Neural crest cell (in vitro differentiated cells): ENCODE measurements around the gene OR52E6. TPM values are rescaled to one million over a fixed set of nuclear protein-coding genes. Genes with fewer than 3 reads are reported as not detected.

Experiments
- DNase-seq: peaks from one replicate; pipeline ENCODE4 v3.0.0; 2021; ENCODE audit warnings: low read depth, mixed read lengths, low spot score
- H3K27ac Mint-ChIP-seq: one replicate; pipeline ENCODE4 v1.8.0; 2021; ENCODE audit warnings: mild to moderate bottlenecking, mixed read lengths; ENCODE audit not compliant: unreplicated experiment
- H3K27me3 Mint-ChIP-seq: 2 replicates; pipeline ENCODE4 v1.8.0; 2021; ENCODE audit warnings: low read depth, mild to moderate bottlenecking, mixed read lengths
- H3K36me3 Mint-ChIP-seq: 2 replicates; pipeline ENCODE4 v1.8.0; 2021; ENCODE audit warnings: low read depth, mild to moderate bottlenecking, mixed read lengths
- H3K4me1 Mint-ChIP-seq: 2 replicates; pipeline ENCODE4 v1.8.0; 2021; ENCODE audit warnings: mixed read lengths
- H3K4me3 Mint-ChIP-seq: one replicate; pipeline ENCODE4 v1.8.0; 2021; ENCODE audit warnings: mild to moderate bottlenecking, mixed read lengths
- H3K9me3 Mint-ChIP-seq: 2 replicates; pipeline ENCODE4 v1.8.0; 2021; ENCODE audit warnings: mixed read lengths
- CTCF ChIP-seq: fragments of 200-600 bp; sonication (generic); conservative IDR thresholded peaks from 2 replicates; pipeline ENCODE4 v1.5.0; 2021; ENCODE audit warnings: antibody characterized with exemption, mild to moderate bottlenecking
- total RNA-seq: library from RNA; stranded (reverse); gene quantifications from 2 replicates; pipeline ENCODE4 v1.2.1, GENCODE V29; 2021

The OR52E6 gene
- total RNA-seq, 1 donor from 2014 or later: not detected

DNA sequence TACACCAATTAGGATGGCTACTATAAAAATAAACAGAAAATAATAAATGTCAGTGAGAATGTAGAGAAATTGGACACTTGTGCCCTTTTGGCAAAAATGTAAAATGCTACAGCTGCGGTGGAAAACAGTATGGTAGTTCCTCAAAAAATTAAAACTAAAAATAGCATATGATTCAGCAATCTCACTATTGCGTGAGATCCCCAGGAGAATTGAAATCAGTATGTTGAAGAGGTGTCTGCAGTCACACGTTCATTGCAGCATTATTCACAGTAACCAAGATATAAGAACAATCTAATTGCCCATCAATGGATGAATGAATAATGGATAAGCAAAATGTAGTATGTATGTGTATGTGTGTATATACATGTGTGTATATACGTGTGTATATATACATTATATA, 26.2 kb downstream of the OR52E6 start:
- no peak for TF ChIP-seq CTCF
- no peaks in the 10 kb centered on the region for H3K4me1 Mint-ChIP-seq
- H3K27me3 Mint-ChIP-seq: no peaks in the 10 kb centered on the region
- no peak overlapping the region for H3K4me3 Mint-ChIP-seq
- no peaks in the 10 kb centered on the region for H3K36me3 Mint-ChIP-seq
- no peak overlapping the region for H3K27ac Mint-ChIP-seq
- no peak for DNase-seq
- H3K9me3 Mint-ChIP-seq: no peaks in the 10 kb centered on the region

GRCh38 chr11:5809905-5810795, 31.5 kb downstream of the OR52E6 start:
- DNase-seq: no peak
- TF ChIP-seq CTCF: no peak
- Mint-ChIP-seq H3K27me3 (peaks cover 14% of the 10 kb centered on the region), H3K4me3 (no peak overlapping the region), H3K4me1 (no peaks in the 10 kb centered on the region), H3K9me3 (no peaks in the 10 kb centered on the region), H3K27ac (no peak overlapping the region), H3K36me3 (no peaks in the 10 kb centered on the region)

DNA sequence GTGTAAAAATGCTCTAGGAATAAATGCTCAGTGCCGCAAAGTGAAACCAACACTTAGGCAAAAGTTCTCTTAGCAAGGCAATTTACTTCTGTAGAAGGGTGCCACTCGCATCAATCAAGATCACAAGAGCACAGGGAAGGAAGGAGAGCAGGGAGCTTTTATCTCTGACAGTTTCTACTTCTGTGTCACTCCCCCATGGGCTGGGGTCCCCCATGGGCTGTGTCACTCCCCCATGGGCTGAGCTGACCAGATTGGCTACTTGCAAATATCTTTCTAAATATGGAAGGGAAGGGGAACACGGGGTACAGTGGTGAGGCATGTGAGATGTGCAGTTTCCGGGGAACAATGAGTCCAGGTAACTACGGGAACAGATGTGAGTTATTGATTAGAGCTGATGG, 32.6 kb downstream of the OR52E6 start:
- Mint-ChIP-seq H3K4me3 (peak overlapping the region; percentile 87), H3K9me3 (peaks cover 4% of the 10 kb centered on the region), H3K27ac (no peak overlapping the region), H3K4me1 (no peaks in the 10 kb centered on the region), H3K27me3 (peaks cover 17% of the 10 kb centered on the region), H3K36me3 (no peaks in the 10 kb centered on the region)
- no peak for TF ChIP-seq CTCF
- DNase-seq: no peak

GRCh38 chr11:5808500-5809121, 33.1 kb downstream of the OR52E6 start, which contains the start of gene OR52N2:
Gene OR52N2 (plus strand): TSS chr11:5808924. CDS start chr11:5820336, 11,412 bp downstream.
- Mint-ChIP-seq H3K36me3 (no peaks in the 10 kb centered on the region), H3K4me1 (no peaks in the 10 kb centered on the region), H3K4me3 (peak within 1 kb of the TSS; percentile 87), H3K27ac (peak within 1 kb of the TSS; percentile 65), H3K27me3 (peaks cover 18% of the 10 kb centered on the region), H3K9me3 (peaks cover 5% of the 10 kb centered on the region)
- TF ChIP-seq CTCF: peak; percentile 90
- peak; percentile 82 for DNase-seq

DNA sequence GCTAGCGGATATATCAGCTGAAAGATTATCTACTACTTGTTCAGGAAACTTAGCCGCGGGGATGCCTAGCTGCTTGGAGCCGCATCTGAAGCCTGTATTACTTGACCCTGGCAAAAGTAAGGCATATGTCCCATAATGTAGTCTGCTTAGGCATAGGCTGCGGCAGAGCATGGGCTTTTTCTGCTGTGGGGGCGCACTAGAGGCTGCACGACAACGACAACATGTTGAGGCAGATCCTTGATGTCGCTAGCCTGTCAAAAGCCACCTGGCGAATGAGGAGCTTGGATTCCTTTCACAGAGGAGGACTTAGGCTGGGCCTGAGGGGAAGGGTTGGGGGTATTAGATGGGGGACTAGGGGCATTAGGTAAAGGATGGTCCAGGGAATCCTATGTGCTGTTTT, 34.1 kb downstream of the OR52E6 start:
- Mint-ChIP-seq H3K4me1 (no peaks in the 10 kb centered on the region), H3K27ac (no peak overlapping the region), H3K36me3 (no peaks in the 10 kb centered on the region), H3K9me3 (peaks cover 10% of the 10 kb centered on the region), H3K4me3 (no peak overlapping the region), H3K27me3 (peaks cover 23% of the 10 kb centered on the region)
- no peak for TF ChIP-seq CTCF
- DNase-seq: no peak
